Jurkat, Clone E6-1 (cell line): Measurements from ENCODE around the gene STC2. TPM values are rescaled to one million over a fixed set of nuclear protein-coding genes. Genes with fewer than 3 reads are reported as not detected.
"Not testable (repeated sequence)": the region's sequence is repeated elsewhere in the genome, so short reads cannot be mapped to it uniquely, and the experiment has no call there.

Experiments
- DNase-seq: peaks from one replicate; pipeline ENCODE4 v3.0.0-alpha.2; 2011; ENCODE audit warnings: low read depth, low spot score
- H3K4me3 ChIP-seq: 2 replicates; pipeline ENCODE4 v1.5.1; 2011; ENCODE audit warnings: mild to moderate bottlenecking, low read length, control low read depth, moderate library complexity
- polyA plus RNA-seq: library from polyadenylated mRNA; unstranded; fragments of >200 nt; gene quantifications from one replicate; pipeline ENCODE4 v1.2.1, GENCODE V29; 2012; ENCODE audit warnings: missing spikeins; ENCODE audit not compliant: insufficient read length, insufficient read depth

STC2 gene, protein sequence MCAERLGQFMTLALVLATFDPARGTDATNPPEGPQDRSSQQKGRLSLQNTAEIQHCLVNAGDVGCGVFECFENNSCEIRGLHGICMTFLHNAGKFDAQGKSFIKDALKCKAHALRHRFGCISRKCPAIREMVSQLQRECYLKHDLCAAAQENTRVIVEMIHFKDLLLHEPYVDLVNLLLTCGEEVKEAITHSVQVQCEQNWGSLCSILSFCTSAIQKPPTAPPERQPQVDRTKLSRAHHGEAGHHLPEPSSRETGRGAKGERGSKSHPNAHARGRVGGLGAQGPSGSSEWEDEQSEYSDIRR
- polyA plus RNA-seq, result 7.5 TPM

- H3K4me3 ChIP-seq, result peak within 1 kb of the TSS; percentile 58
- DNase-seq, result peak; percentile 54
Observed at GRCh38 chr5:173327948-173328843, at the start of gene STC2. Gene STC2 (minus strand): TSS chr5:173328414. CDS start chr5:173328193, 221 bp downstream.

DNA sequence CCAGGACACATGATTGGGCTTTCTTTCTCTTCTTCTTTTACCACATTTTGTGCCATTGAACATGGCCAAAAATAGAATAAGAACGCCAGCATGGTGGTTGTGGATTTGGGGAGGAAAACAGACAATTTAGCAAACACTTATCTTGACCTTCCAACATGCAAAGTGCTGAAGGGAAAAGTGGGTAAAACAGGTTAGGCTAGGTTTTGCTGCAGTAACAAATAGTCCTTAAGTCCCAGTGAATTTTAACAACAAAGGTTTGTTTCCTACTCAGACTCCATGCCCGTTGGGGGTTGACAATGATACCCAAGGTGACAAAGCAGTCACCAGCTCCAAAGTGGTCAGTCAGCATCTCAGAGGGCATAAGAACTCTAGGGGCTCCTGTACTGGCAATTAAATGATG lies 43.2 kb upstream of the STC2 start:
- no peak for DNase-seq
- no peak overlapping the region for H3K4me3 ChIP-seq

- H3K4me3 ChIP-seq, DNase-seq: not testable (repeated sequence)
Observed at GRCh38 chr5:173363406-173363805, 35.2 kb upstream of the STC2 start.

DNA sequence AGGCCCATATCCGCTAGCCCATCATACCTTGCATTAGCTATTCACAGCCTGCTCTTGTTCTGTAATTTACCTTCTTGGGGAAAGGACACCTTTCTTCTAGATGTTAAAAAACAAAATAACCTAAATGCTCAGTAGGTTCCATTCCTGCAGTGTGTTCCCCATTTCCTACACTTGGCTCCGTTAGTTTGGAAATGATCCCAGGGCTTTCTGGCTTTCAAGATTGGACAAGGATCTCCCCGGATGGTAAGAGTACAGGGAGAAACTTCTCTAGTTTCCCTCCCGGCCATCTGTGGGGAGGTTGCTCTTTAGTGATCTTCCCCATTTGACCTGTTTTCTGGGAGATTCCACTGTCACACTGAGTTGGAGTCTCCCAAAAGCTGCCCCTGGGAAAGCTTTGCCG lies 27.3 kb upstream of the STC2 start:
- no peak overlapping the region for H3K4me3 ChIP-seq

GRCh38 chr5:173354645-173355044 lies 26.4 kb upstream of the STC2 start:
- no peak overlapping the region for H3K4me3 ChIP-seq
- no peak for DNase-seq

More for the DNA sequence above, 27.3 kb upstream of the STC2 start:
- no peak for DNase-seq

GRCh38 chr5:173352366-173353349 lies 24.4 kb upstream of the STC2 start:
- H3K4me3 ChIP-seq, result no peak overlapping the region
- DNase-seq, result no peak

- no peak for DNase-seq
Observed at GRCh38 chr5:173342813-173343755, 14.9 kb upstream of the STC2 start.

DNA sequence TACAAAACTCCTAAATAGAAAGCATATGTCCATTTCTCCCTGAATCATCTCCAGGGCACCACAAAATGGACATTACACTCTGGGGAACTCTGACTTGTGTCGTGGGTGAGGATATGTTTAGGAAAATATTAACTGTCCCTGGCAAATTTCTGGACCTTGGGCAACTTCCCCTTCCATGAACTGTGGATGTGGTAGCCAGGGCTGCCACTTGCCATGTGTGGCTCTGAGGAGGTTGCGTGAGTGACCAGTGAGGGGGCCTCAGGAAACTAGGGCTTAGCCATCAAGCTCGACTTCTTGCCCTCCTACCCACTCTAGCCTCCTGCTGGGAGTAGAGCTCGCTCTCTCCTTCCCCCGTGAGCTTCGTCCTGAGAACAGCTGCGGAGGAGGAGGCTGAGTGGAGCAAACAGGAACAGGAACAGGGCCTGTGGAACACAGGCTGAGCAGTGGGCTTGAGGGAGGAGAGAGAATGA lies 13.8 kb upstream of the STC2 start:
- DNase-seq, result no peak

More at GRCh38 chr5:173342813-173343755, 14.9 kb upstream of the STC2 start:
- no peak overlapping the region for H3K4me3 ChIP-seq

DNA sequence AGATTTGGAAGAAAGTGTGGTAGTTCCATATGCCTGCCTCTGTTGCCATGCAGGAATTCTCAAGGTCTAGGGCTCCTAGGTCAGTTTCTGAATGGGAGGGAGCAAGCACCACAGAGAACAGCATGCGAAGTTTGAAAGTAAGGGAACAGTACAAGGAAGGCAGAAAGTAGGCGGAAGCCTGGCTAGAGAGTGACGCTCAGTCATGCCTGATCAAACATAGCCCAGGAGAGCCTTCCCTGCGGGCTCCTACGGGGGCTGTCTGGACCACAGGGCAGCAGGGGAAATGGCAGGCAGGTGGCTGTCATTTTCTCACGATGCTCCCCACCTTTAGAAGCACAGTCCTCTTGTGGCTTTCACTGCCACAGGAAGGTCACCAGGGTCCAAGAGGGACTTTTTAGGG lies 12.8 kb upstream of the STC2 start:
- no peak for DNase-seq
- H3K4me3 ChIP-seq, result no peak overlapping the region

More for the DNA sequence above, 13.8 kb upstream of the STC2 start:
- H3K4me3 ChIP-seq, result no peak overlapping the region

DNA sequence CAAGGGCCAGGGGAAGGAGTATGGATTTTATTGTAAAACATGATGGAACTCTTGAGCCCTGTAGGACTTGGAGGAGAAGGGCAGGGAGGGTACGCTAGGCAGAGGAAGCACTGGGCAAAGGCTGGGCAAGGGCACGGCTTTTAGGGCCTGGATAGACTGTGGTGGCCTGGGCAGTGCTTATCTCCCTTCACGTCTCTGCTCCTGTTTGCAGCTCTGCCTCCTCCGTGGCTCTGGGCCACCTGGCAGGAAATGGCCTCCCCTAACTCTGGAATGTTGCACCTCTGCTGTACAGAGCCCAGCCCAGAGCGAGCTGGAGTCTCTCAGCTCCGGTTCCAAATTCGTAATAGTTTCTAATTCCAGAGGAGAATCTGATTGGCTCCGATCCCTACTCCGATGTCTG lies 12.2 kb upstream of the STC2 start:
- no peak for DNase-seq

GRCh38 chr5:173339286-173339685 lies 11.1 kb upstream of the STC2 start:
- no peak overlapping the region for H3K4me3 ChIP-seq
- DNase-seq, result no peak

More for the DNA sequence above, 12.2 kb upstream of the STC2 start:
- H3K4me3 ChIP-seq, result no peak overlapping the region

GRCh38 chr5:173338380-173339015 lies 10.3 kb upstream of the STC2 start:
- no peak for DNase-seq
- no peak overlapping the region for H3K4me3 ChIP-seq

DNA sequence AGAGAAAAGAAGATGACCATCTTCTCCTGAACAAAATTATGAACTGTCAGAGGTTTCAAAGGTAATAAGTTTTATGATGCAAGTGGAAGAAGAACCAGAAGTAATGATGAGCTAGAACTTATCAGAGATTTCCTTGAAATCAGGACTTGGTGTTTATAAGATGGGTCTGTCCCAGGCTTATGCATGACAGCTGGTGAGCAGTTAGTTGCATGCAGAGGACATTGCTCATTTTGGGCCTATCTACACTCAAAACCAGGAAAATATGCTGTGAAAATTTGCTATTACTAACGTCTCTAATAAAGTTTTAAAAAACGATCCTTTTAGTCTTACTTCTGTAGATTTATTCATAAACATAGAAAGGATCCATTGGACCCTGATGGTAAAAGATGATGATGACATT lies 6.6 kb upstream of the STC2 start:
- no peak for DNase-seq

GRCh38 chr5:173333925-173334661 lies 5.9 kb upstream of the STC2 start:
- no peak for DNase-seq
- H3K4me3 ChIP-seq, result no peak overlapping the region

More for the DNA sequence above, 6.6 kb upstream of the STC2 start:
- no peak overlapping the region for H3K4me3 ChIP-seq

- no peak overlapping the region for H3K4me3 ChIP-seq
- DNase-seq, result peak; percentile 81
Observed at GRCh38 chr5:173331956-173332479, 3.8 kb upstream of the STC2 start.

GRCh38 chr5:173331287-173331686 lies 3.1 kb upstream of the STC2 start:
- no peak overlapping the region for H3K4me3 ChIP-seq
- DNase-seq, result no peak
